ENCODE measurements around the gene NKAPD1.
"Not testable (repeated sequence)": the region's sequence is repeated elsewhere in the genome, so short reads cannot be mapped to it uniquely, and the experiment has no call there.

NKAPD1 gene

DNA sequence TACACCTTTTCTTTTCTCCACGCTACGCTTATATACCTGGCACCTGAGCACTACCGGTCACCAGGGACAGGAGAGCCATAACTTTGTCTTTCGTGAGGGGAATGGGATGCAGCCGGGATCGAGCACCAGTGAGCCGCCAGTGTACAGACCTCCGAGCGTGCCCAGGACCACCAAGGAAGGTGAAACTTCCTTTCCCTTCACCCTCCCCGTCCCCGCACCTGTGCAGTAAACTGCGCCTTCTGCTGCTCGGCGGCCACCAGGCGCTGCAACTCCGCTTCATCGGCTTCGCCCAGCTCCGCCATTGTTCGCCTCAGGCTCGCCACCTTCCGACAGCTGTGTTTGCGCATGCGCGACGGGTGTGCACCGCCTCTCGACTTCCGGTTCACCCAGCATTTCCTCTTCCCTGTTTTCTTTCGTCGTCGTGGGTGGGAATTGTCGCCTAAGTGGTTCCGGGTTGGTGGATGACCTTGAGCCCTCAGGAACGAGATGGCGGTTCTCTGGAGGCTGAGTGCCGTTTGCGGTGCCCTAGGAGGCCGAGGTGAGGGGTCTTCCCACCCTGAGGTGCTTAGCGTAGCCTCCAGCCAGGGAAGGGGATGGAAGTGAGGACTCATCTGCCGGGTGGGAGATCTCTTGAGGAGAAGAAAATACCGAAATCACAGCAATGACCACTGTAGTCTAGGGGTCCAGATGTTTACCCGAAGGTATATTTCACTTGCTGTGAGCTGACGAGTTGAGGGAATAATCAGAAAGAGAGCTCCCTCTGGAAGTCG lies 12.5 kb downstream of the NKAPD1 start, which contains the start of the genes SDHD and TIMM8B:
Gene SDHD (plus strand): TSS at position 452 of the 770 bp plus-strand sequence. CDS start 35 bp downstream, at position 487.
Gene TIMM8B (minus strand): TSS at position 335 of the 770 bp plus-strand sequence. CDS start 33 bp downstream, at position 302.
- peak; percentile 98 for DNase-seq

DNA sequence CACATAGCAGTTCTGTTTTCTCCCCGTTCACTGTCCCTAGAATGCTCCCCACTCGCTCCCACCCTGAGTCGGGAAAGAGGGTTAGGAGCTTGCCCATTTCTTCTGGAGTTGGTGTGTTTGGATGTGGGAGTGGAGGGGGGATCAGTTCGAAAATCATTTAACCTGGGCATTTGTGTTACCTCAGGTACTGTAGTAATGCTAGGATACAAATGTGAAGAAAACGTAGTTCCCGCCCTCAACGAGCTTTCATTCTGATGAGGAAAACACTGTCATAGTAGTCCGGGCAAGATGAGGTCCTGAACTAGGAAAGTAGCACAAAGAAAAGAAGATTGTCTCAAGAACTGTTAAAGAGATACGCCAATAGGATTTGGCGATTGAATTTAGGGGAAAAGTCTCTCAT lies 13.1 kb downstream of the NKAPD1 start:
- no peak for DNase-seq

DNA sequence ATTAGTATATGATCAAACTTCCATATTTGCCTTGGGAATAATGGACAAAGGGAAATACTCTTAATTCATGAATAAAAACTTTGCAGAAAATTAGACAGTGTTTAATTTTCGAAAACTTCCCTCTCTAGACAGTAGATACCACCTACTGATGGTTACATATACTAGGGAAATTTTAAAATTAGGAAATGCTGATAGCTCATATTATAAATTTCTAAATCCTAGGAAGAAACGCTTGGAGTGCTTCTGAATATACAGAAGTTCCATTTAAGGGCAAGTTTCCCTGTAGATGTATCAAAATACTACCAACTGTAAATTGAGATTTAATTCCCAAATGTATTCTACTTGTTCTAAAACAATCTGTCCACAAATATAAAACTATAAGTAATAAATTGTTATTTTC lies 21.2 kb downstream of the NKAPD1 start:
- DNase-seq, result not testable (repeated sequence)

DNA sequence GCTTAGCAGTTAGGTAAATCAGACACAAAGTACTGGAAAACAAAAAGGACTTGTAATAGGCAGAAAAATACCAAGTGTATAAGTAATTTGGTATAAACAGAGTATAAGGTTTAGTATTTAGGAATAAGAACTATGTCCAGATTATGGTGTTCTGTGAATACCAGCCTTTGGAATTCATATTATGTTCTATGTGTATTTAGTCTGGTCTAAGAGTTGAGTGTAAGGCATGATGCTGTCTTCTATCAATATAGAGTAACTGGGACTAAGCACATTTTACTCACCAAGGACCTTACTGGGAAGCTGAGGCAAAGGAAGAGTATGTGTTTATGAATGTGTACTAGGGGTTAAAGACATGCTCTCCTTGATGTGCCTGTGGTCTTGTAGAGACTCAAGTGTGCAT lies 22.1 kb downstream of the NKAPD1 start:
- DNase-seq, result no peak

DNA sequence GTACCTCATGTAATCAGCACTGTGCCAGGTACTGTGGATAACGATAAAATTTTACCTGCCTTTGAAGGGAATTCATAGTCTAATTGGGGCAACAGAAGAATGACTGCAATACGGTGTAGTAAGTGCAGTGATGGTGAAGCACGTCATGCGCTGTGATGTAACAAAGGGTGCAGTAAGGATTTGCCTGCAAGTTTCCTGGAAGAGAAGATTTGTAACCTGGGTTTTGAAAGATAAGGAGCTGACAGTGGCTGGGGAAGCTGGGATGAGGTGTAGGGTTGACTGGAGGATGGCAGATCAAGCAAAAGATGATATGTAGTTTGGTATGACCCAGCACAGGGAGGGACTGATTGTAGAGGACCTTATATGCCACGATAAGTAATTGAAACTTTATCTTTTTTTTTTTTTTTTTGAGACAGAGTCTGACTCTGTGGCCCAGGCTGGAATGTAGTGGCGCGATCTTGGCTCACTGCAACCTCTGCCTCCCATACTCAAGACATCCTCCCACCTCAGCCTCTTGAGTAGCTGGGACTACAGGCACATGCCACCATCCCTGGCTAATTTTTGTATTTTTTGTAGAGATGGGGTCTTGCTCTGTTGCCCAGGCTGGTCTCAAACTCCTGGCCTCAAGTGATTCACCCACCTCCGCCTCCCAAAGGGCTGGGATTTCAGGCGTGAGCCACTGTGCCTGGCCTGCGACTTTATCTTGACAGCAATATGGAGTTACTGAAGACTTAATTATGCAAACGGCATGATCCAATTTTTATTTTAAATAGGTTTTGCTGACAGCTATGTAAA lies 23.8 kb downstream of the NKAPD1 start:
- no peak for DNase-seq

DNA sequence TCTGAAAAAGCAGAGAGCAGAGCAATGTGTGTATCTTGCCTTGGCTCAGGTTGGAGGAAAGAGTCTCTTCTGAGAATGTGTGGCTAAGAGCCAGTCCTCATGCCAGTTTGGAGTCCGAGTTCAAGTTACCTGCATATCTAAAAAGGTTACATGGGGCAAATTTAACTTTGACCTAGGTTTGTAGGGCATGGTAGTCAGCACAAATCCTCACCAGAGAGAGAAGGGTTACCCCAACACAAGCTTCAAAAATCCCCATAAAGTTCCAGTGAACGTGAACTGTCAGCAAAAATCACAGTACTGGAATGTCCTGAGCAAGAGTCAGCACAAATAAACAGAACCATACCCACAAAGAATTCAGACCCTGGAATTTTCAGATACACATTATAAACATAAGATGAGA lies 26.4 kb downstream of the NKAPD1 start:
- DNase-seq, result no peak

DNA sequence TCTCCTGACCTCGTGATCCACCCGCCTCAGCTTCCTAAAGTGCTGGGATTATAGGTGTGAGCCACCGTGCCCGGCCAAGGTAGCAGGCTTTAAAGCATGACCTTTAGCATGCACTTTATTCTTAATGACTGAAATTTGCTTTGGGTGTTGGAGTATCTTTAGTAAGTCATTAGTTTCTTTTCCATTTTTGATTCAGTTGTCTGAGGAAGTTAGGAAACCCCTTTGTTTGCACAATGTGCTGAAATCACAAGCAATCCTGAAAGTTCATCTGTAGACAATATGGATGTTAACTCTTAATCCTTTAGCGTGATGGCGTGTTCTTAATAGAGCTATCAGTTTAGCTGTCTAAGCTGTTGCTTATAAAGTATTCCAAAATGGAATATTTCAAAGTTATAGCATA lies 29.3 kb downstream of the NKAPD1 start:
- no peak for DNase-seq

DNA sequence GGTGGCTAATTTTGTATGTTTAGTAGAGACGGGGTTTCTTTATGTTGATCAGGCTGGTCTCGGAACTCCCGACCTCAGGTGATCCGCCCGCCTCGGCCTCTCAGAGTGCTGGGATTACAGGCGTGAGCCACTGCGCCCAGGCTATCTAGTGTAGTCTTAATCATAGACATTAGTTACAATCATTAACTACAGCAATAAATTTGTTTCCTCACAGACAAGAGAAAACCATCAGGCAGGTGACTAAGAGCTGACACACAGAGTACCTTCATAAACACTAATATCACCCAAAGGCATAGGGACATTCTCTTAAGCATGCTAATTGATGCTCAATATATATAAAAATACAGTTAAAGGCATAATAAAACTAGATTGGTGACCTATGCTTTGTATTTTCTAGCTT lies 32.0 kb downstream of the NKAPD1 start:
- DNase-seq, result no peak

DNA sequence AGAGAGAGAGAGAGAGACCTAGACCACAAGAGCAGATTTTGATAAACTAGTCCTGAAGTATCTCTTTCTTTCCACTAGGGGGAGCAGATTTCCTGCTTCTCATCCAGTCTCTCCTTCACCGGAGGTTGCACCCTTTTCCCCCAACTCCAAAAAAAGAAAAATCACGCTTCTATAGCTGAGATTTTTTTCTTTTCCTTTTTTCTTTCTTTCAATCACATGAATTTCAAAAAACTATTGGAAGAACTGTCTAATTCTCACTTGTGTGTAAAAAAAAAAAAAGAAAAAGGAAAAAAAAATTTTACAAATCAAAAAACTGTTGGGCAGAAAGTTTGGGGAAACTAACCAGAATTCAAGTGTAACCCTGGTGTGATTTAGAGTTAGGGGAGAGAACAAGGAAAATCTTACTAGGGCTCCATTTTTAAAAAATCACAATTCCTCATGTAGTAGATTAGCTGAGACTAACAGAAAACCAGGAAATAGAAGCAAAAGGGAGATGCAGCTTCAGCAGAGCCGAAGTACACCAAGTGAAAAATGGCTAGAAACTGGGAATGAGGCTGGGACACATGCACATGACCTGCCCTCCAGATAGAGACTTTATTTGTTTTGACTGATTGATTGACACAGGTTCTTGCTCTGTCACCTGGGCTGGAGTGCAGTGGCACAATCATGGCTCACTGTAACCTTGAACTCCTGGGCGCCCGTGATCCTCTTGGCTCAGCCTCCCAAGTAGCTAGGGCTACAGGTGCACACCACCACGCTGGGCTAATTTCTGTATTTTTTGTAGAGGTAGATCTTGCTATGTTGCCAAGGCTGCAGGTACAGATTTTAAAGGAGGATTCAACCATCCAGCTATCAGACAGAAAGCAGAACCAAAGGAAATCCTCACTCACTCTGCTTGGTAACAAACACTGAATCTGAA lies 39.7 kb downstream of the NKAPD1 start:
- DNase-seq, result no peak

DNA sequence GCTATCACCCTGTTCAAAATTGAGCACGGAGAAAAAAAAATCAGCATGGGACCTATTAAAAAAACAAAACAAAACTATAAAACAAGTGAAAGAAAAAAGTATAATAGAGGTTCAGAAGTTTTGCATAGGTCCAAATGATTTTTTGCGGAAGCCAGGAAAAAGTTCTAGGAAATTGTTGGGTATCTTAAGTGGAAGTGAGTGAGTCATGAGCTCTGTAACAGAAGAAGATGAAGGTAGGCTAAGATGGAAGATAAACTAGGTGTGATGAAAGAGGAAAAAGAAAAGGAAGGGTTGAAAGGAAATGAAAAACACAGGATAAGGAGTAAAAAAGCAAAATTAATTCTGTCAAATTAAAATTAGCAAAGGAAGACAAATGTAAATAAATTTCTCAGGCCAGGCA lies 40.4 kb downstream of the NKAPD1 start:
- DNase-seq, result no peak

DNA sequence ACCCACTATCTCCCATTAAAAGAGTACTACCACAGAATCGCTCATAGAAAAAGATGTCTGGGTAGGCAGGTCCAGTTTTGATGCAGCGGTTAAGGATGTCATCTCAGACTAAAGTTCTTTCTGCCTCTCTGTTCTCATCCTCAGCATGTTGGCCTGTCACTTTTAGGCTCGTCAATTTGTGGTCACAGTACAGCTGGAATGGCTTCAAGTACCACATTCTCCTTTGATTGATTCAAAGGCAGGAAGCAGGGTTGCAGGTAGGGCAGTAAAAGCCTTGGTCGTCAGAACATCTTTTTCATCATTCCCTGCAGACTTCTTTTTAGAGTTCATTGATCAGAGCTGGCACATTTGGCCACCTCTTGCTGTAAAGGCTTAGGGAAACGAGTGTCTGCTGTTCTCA lies 41.3 kb downstream of the NKAPD1 start:
- DNase-seq, result no peak

DNA sequence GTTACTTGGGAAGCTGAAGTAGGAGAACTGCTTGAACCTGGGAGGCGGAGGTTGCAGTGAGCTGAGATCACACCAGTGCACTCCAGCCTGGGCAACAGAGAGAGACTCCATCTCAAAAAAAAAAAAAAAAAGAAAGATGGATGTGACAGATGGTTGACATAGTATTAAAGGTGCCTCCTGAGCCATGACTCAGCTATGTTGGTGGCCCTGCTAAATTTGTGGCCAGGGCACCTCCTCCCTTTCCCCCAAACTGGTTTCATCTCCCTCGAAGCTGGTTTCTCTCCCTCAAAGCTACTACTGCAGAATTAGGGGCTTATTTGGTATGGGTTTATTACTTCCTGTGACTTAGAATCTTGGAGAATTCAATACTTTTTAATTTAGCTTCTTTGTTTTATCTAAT lies 44.1 kb downstream of the NKAPD1 start:
- no peak for DNase-seq

DNA sequence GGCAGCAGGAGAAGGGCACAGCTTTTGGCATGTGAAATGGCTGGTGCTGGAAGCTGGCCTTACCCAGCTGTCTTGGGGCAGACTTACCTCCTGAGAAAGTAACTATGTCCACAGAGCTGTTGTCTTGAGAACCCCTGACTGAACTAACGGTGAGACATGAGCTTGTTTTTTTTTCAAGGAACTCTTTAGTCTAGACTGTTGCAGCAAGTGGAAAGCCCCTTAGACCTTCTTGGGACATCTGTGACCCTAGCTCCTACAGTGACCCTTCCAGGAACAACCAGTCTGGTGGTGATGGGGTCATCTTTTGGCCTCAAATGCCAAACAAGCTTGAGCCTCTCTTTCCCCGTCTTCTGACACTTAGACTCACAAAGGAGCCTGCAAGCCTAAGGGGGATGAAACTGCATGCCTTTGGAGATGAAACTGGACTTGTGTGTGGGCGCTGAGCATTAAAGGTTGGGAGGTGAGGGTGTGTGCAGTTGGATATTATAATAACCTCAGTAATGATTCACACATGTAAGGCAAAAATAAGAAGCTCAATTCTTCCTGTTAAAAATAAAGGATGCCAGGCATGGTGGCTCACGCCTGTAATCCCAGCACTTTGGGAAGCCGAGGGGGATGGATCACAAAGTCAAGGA lies 48.0 kb downstream of the NKAPD1 start:
- no peak for DNase-seq

DNA sequence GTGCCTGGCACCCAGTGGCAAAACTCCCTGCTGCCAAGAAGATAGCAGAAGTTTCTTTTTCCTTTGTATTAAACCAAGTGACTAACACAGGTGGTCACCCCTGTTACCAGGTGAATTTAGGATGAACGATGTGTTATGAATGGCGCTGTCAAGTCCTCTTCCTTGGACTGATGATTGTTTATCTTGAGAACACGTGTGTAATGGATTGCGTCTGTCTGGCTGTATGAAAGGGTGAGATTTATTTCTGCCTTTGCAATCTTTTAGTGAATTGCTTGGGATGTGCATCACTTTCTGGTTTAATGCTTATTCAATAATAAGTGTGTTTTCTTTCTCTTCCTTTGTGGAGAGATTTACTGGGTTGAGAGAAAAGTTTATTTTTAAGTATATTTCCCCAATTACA lies 49.0 kb downstream of the NKAPD1 start:
- no peak for DNase-seq

DNA sequence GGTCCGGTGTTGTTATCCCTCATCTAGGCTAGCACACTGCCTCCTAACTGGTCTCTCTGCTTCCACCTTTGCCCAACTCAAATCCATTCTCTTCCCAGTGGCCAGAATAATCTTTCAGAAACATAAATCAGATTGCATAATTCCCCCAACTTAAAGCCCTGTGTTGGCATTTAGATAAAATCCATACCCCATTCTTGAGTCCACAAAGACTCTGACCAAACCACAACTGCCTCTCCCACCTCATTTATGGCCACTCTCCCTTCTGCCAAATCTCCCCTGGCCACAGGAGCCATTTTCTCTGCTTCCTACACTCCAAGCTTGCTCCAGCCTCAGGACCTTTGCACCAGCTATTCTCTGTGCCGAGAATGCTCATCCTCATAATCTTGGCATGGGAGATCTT lies 53.0 kb downstream of the NKAPD1 start:
- no peak for DNase-seq

DNA sequence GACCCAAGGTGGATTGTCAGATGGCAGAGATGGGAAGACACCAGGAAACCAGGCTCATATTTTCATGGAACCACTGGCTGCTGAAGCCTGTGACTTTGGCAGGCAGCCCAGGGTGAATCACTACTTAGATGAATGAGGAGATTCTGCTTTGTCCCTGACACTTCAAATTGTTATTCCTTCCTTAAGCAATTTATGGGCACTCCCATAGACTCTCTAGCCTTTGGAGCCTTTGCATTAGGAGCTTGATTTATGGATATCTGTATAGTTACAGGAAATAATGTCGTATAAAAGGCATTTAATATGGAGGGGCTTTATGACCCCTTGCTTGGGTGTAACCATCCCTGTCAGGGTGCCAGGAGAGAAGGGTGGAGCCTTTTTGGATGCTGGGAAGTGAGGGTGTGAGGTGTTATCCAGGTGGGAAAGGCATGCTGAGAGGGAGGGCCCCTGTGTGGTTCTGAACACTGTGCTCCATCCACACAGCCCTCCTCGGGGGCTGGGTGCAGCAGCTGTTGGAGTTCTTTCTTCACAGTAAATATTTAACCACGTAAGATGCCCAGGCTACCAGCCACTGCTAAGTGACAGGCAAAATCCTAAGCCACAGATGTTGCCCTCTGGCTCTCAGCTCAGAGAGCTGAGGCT lies 54.5 kb downstream of the NKAPD1 start:
- peak; percentile 28 for DNase-seq

DNA sequence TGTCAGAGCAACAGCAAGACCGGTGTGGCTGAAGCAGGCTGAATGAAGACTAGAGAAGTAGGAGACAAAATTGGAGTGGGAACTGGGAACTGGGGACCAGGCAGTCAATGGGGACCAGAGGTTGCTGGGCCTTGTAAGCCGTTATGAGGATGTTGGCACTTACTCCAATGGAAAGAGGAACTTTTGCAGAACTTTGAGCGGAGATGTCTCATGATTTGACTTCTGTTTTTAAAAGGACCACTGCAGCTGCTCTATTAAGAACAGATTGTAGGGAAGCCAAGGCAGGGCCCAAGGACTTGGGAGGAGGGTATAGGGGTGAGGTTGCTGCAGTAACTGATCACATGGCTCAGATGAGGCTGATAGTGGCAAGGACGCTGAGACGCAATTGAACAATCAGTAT lies 55.6 kb downstream of the NKAPD1 start:
- no peak for DNase-seq

DNA sequence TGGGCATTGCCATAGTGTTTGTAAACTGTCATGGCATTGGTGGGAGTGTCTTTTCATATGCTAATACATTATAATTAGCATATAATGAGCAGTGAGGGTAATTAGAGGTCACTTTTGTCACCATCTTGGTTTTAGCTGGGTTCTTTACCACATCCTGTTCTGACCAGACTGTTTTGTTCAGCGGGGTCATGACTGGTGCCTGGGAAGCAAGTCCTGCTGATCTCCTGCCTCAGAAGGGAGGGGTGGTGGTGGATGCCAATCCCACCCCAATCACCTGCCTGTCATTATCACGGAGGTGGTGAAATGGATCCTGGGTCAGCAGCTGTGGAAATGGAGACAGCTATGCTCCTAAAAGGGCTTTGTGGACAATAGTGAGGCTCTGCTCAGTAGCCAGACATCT lies 58.6 kb downstream of the NKAPD1 start:
- no peak for DNase-seq

DNA sequence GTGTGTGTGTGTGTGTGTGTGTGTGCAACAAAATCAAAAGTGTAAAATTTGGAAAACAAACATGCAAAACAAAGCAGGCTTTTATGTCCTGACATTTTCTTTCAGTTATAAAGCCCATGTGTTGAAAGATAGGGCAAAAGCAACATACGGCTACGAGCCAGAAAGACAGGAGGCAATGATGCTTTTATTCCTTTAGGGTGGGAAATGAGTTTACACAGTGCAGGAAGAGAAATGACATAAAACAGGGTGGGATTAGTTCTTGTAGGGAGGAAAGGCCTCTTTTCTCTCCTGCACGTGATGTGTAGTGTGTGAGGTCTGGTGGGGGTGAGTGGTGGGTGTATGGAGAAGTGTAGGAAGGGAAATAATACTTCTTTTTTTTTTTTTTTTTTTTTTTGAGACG lies 60.4 kb downstream of the NKAPD1 start:
- DNase-seq, result no peak

Measured in femur (tissue), 1 donor.